ENCODE measurements around the gene PARP8.

DNA sequence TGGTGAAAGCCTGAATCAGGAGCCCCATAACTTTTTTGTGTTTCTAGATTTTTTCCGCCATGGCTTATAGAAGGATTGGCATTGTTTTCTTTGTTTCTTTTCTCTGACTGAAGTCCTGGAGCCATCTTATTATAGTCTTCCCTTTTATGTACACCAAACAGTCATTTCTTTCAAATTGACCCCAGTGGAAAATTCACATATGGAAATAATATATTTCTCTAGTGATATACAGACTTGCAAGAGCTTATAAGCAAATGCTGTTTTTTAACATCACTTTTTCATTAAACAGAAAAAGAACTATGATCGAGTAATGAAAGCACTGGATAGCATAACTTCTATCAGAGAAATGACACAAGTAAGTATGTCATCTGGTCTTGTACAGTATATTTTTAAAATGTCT, 155.6 kb downstream of the PARP8 start:
- TF ChIP-seq, protein P1, sequence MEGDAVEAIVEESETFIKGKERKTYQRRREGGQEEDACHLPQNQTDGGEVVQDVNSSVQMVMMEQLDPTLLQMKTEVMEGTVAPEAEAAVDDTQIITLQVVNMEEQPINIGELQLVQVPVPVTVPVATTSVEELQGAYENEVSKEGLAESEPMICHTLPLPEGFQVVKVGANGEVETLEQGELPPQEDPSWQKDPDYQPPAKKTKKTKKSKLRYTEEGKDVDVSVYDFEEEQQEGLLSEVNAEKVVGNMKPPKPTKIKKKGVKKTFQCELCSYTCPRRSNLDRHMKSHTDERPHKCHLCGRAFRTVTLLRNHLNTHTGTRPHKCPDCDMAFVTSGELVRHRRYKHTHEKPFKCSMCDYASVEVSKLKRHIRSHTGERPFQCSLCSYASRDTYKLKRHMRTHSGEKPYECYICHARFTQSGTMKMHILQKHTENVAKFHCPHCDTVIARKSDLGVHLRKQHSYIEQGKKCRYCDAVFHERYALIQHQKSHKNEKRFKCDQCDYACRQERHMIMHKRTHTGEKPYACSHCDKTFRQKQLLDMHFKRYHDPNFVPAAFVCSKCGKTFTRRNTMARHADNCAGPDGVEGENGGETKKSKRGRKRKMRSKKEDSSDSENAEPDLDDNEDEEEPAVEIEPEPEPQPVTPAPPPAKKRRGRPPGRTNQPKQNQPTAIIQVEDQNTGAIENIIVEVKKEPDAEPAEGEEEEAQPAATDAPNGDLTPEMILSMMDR (IDR thresholded peaks at IDR 0.05), result no peak
- TF ChIP-seq EP300 (IDR thresholded peaks at IDR 0.05) (no peak), POLR2AphosphoS5 (IDR thresholded peaks at IDR 0.05) (no peak), POLR2A (IDR thresholded peaks at IDR 0.05) (no peak)

Data from upper lobe of left lung (tissue), 4 donors.